NCI-H524 treated with DMSO at 0.1 percent for 48 hours (cell line): ENCODE results near the gene GPNMB.

Source experiments
- DNase-seq: peaks from one replicate; lab custom pipeline; 2025; lab: John Stamatoyannopoulos, UW

Gene GPNMB

GRCh38 chr7:23272275-23272674, 25.7 kb downstream of the GPNMB start:
- DNase-seq = no peak

GRCh38 chr7:23273141-23273599, 26.6 kb downstream of the GPNMB start:
- DNase-seq = no peak

DNA sequence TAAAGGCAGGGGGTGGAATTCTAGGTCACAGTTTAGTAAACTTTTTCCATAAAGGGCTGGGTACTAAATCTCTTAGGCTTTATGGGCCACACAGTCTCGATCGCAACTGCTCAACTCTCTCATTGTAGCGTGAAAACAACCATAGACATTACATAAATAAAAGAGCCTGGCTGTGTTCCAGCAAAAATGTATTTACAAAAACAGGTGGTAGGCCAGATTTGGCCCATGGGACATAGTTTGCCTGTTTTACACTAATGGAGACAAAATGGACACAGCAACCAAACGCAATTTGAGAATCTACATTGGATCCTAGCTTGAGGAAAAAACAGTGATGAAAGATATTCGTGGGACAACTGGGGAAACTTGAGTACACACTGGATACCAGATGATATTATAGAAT, 29.3 kb downstream of the GPNMB start:
- no peak for DNase-seq

GRCh38 chr7:23276376-23276775, 29.8 kb downstream of the GPNMB start:
- DNase-seq = no peak

GRCh38 chr7:23276947-23277346, 30.4 kb downstream of the GPNMB start:
- DNase-seq = no peak

DNA sequence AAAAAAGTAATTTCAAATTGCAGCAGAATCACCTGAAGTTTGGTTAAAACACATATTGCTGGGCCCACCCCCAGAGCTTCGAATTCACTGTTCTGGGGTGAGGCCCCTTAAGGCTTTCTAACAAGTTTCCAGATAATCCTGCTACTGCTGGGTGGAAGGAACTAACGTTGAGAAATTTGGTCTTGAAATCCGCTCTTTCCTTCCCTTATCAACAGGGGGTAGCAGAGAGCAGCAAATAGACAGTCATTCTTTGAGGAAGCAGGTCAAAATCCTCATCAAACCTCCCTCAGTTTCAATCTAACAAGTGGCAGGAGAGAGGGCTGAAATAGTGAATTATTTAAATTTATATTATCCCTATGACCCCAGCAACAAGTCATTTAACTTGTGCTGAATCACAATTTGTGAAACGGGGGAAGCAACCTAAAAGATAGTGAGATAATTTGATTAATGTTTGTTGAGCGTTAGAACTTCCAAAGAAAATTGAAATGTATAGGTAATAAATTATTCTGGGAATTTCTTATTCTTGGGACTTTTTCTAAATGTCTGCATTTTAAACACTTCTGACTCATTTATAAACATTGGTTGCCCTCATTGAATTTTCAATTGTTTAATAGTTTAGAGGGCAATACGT, 30.9 kb downstream of the GPNMB start:
- no peak for DNase-seq

DNA sequence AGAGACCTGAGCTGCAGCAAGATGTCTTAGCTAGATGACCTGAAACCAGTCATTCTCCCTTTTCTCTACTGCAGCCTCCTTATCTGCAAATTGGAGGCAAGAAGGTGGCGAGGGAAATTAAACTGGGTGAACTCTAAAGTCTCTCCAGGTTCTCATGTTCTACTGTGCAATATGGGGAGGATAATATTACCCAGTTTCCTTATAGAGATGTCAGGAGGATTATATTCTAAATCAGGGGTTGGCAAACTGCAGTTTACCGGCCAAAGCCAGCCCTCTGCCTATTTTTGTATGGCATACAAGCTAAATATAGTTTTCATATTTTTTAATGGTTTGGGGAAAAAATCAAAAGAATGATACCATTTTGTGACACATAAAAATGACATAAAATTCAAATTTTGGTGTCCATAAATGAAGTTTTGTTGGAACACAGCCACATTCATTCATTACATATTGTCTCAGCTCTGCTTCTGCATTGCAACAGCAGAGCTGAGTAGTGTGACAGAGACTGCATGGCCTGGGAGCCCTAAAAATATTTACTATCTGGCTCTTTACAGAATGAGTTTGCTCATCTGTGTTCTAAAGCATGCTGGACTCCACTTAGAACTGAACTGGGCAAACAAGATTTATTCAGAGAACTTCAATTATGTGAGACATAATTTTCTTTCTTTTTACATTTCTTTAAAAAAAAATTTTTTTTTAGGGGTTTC, 33.4 kb downstream of the GPNMB start:
- DNase-seq = no peak

- no peak for DNase-seq
These were observed 36.5 kb downstream of the GPNMB start for GRCh38 chr7:23283086-23283485.

- no peak for DNase-seq
These were observed 38.3 kb downstream of the GPNMB start for GRCh38 chr7:23284871-23285270.

GRCh38 chr7:23285657-23286646, 39.4 kb downstream of the GPNMB start:
- DNase-seq = no peak

GRCh38 chr7:23287612-23288011, 41.0 kb downstream of the GPNMB start:
- no peak for DNase-seq

DNA sequence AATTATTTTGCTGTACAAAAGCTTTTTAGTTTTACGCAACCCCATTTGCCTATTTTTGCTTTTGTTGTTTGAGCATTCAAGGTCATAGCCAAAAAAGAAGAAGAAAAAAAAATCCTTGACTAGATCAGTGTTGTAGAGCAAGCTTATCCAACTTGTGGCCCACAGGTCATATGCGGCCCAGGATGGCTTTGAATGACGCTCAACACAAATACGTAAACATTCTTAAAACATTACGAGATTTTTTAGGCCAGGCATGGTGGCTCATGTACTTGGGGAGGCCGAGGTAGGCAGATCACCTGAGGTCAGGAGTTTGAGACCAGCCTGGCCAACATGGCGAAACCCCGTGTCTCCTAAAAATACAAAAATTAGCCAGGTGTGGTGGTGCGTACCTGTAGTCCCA, 44.4 kb downstream of the GPNMB start:
- DNase-seq = no peak

DNA sequence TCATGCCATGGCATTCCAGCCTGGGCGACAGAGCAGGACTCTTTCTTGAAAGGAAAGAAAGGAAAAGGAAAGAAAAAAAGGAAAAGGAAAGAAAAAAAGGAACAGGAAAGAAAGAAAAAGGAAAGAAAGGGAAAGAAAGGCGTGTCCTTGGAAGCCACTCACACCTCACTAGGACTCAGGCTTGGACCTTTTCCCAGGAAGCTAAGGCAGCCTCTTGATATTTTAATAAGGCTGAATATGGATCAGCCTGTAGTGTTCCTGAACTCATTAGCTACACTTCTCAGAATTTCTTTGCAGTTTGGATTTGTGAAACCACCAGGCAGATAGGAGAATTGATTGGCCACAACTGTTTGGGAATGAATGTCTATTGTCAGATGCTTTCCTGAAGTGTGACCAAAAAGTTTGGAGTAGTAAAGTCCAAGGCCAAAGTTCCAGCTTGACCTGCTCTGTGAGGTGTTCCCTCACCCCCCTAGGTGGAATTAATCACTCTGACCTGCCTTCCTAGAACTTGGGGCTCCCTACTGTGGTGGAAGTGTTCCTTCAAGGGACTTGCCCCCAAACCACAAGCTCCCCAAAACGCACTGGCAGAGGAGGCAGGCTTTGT, 45.5 kb downstream of the GPNMB start:
- no peak for DNase-seq

DNA sequence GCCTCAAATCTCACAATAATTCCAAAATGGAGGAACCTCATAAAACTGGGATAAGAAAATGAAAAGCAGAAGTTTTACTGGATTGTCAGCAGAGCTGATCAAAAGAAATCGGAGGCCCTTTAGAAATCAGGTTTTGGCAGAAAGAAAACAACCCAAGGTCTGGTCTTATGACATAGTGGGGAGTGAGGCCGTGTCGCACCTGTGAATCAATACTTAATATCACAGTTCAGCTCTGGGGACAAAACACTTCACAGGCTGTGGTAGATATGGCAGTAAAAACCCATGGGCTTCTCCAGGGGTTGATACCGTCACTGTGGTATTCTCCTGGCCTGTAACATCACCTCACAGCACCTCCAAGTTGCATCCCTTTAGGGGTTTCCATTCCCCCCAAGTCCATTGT, 46.0 kb downstream of the GPNMB start:
- no peak for DNase-seq

DNA sequence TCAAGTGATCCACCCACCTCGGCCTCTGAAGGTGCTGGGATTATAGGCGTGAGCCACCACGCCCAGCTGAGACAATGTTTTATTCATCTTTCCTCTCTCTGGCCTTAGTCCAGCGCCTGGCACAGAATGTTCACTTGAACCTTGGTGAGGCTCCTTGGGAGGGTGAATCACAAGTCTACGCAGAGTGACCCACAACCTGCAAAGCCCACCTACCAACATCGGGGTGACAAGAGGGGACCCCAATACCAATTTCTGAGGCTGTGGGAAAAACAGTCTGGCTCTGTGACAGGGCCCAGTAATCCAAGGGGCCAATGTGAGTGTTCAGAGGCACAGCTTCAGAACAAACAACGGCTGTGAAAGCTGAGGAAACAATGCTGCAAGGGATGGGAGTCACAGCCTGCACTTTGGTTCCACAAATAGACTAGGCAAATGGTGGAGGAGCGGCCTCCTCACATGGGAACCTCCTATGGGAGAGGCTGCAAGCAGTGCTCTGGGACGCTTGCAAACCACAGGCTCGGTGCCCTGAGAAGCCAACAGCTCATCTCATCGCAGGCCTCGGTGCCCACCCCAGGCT, 47.0 kb downstream of the GPNMB start:
- DNase-seq = no peak

DNA sequence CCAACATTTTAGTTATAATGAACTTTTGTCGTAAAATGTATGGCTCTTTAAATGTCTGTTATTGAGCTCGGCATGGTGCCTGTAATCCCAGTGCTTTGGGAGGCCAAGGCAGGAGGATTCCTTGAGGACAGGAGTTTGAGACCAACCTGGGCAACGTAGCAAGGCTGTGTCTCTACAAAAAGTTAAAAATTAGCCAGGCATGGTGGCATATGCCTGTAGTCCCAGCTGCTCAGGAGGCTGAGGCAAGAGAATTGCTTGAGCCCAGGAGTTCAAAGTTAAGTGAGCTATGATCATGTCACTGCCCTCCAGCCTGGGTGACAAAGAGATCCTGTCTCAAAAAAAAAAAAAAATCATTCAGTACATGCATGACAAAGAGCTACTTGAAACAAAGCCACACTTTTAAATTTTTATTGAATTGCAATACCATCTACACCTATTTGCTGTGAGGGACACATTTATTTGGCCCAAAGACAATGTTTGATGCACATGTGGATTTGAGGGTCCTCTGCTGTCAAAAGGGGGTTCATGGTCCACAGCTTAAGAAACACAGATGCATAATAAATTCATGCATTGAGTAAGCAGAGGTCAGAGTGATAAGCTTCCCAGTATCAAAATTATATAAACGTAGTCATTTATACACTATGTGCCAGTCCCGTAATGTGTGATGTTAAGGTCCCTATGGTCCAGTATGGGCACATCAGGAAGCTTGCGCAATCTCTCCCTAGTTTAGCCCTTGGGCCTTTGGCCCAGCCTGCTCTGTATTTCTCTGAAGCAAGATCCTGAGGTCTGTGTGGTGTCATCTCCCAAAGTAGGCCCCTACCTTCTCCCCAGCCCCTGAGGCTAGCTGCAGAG, 48.2 kb downstream of the GPNMB start:
- DNase-seq = no peak

DNA sequence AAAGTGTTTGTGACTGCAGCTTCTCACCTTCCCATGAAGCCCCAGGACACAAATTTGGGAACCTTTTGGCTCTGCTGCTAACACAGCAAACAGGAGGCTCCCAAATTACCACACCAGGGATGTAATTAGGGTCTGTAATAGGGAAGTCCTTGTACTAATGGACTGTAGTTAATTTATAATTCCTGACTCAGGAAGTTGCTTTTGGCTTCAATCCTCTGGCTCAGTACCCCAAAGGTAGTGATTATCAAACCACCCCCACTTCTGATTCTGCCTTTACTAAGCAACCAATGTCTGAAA, 48.8 kb downstream of the GPNMB start:
- DNase-seq = no peak

DNA sequence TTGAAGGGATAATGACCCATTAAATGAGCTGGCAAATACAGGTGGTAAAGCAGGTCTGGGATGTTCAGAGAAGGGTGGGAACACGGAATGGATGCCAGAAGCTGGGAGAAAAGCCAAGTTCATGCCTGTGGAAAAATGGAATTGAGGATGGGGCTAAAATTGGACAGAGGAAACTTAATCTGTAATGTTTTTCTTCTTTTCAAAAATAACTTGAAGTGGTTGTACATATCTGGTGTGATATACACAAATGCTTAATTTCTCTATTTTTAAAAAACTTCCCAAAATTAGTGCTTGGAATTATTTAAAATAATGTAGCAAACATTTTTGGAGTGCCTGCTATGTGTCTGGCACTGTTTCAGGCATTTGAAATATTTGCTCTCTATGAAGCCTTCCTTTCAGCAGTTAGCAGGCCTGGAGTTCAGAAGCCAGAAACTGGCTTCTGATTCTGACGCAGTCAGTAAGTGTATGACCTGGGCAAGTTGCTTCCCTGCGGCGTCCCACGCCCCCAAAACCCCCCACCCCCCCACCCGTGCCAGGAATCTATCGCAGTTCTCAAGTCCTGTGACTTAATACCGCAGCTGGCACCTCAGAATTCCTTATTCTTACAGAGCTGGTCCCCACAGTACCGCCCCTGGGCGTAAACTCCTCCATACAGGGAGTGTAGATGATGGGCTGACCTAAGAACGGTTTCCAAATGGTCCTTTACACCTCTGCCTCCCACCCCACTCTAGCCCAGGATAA, 51.7 kb downstream of the GPNMB start:
- DNase-seq = no peak

DNA sequence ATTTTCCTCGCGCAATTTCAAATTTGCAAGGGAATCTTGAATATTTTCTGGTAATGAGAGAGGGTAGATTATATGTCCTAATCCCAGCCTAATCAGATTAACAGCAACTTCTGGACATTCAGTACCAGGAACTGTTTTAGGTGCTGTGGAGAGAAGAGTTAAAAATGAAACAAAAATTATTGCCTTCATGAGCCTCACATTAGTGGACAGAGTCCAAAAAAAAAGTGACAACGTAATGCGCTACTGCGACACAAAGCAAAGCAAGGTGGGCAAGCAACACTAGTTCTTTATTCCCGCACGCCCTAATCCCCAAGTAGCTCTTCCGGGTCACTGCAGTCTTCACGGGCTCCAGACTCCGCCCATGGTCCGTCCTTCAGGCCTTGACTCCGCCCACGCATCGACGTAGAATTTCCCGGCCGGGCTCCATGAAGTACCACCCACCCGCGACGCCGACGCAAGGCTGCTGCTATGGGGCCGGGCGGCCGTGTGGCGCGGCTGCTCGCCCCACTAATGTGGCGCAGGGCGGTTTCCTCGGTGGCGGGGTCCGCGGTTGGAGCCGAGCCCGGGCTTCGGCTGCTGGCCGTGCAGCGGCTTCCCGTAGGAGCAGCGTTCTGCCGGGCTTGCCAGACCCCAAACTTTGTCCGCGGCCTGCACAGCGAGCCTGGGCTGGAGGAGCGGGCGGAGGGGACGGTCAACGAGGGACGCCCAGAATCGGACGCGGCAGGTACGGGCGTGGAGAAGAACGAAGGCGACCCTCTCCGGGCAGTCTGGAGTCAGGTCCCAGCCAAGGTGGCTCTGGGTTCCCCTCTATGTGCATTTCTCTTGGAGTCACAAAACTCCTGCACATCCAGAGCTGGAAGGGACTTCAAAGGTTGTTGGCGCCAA, 52.6 kb downstream of the GPNMB start, which contains the start of gene MALSU1:
Gene MALSU1, plus strand, starts transcription at position 455 of the 885 bp plus-strand sequence. Its CDS starts 14 bp downstream, at position 469.
- peak; percentile 84 for DNase-seq
